Uterus (tissue), 4 donors: Measurements from ENCODE around the gene CCDC127. TPM values are rescaled to one million over a fixed set of nuclear protein-coding genes. Genes with fewer than 3 reads are reported as not detected.
"Not testable (repeated sequence)": the region's sequence is repeated elsewhere in the genome, so short reads cannot be mapped to it uniquely, and the experiment has no call there.

ENCODE experiments used
- DNase-seq, 2 donors: peaks; one replicate each; pipeline ENCODE4 v3.0.0-alpha.2; 2019 to 2020
- H3K27ac ChIP-seq, 2 donors: fragments of 200-600 bp; sonication (generic); 1 replicate in 1 of 2; 2 replicates in 1 of 2; pipeline ENCODE4 v1.5.1; 2016 to 2018
- H3K27me3 ChIP-seq, 2 donors: fragments of 200-600 bp; sonication (generic); one replicate each; pipeline ENCODE4 v1.5.1; 2018 to 2019; ENCODE audit warnings: control low read depth in 1 of 2
- H3K36me3 ChIP-seq, 2 donors: fragments of 200-600 bp; sonication (generic); one replicate each; pipeline ENCODE4 v1.5.1; 2019; ENCODE audit warnings: control low read depth in 1 of 2
- H3K4me1 ChIP-seq, 2 donors: fragments of 200-600 bp; sonication (generic); one replicate each; pipeline ENCODE4 v1.5.1; 2018 to 2019; ENCODE audit warnings: control low read depth in 1 of 2
- H3K4me3 ChIP-seq, 2 donors: fragments of 200-600 bp; sonication (generic); 1 replicate in 1 of 2; 2 replicates in 1 of 2; pipeline ENCODE4 v1.5.1; 2018 to 2019; ENCODE audit warnings: mild to moderate bottlenecking in 1 of 2
- H3K9me3 ChIP-seq, 2 donors: fragments of 200-600 bp; sonication (generic); one replicate each; pipeline ENCODE4 v1.5.1; 2019; ENCODE audit warnings: control low read depth in 1 of 2
- POLR2A ChIP-seq, 2 donors: fragments of 450-650 bp; IDR thresholded peaks; one replicate each; pipeline ENCODE4 v1.6.1; 2016; ENCODE audit warnings: antibody characterized with exemption in 2 of 2, mild to moderate bottlenecking in 1 of 2, moderate library complexity in 1 of 2
- intact Hi-C: fragments of 100-400 bp; cut with DNase I; formaldehyde crosslinking; loops from one replicate; pipeline ENCODE4 v1.15.1; 2023; ENCODE audit warnings: low total_unique reads
- total RNA-seq, 4 donors: library from RNA; depleted of rRNA in 3 of 4; stranded (reverse); fragments of >200 nt in 3 of 4; gene quantifications; one replicate each; pipeline versions ENCODE4 v1.1.0 to v1.2.4, GENCODE V29; 2014 to 2023
- TF ChIP-seq, protein P1 (sequence below), 4 experiments: fragments of 200-600 bp in 2 of 4; fragments of 450-650 bp in 2 of 4; sonication (generic) in 2 of 4; IDR thresholded peaks; one replicate each; pipeline ENCODE4 v1.5.1; 2016 to 2019; ENCODE audit warnings: antibody characterized with exemption in 4 of 4, mild to moderate bottlenecking in 2 of 4, moderate library complexity in 1 of 4
- donor health status: DM: yes; HTN: yes; CAD: no.

CCDC127 gene
- total RNA-seq, 4 donors from 2014 or later, result 2.6 to 10.2 (median 6.0) TPM

- intact Hi-C loops, H3K4me1 ChIP-seq, H3K9me3 ChIP-seq, DNase-seq, H3K27ac ChIP-seq, H3K27me3 ChIP-seq, H3K36me3 ChIP-seq, H3K4me3 ChIP-seq: not testable (repeated sequence)
Measured at GRCh38 chr5:241045-241669, 23.2 kb upstream of the CCDC127 start.

- H3K27me3 ChIP-seq, intact Hi-C loops, DNase-seq, H3K4me1 ChIP-seq, H3K27ac ChIP-seq, H3K36me3 ChIP-seq, H3K9me3 ChIP-seq, H3K4me3 ChIP-seq: not testable (repeated sequence)
Measured at GRCh38 chr5:240550-240949, 22.6 kb upstream of the CCDC127 start.

DNA sequence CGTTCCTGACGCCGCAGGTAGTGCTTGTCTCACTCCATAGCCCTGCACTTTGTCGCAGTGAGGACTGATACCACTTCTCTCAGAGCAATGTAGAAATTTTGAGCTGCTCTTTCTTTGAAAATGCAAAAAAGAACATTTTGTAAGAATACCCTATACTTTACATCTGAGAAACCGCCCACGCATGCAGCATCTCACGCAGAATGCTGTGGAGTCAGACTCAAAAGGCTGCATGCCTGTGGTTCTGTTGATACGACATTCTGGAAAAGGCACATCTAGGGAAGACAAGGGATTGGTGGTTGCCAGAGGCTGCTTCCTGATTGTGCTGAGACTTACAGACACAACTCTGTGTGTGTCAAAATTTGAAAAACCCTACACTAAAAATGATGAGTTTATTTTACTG, 20.0 kb upstream of the CCDC127 start:
- H3K9me3 ChIP-seq, H3K27ac ChIP-seq, H3K4me1 ChIP-seq, H3K36me3 ChIP-seq, DNase-seq, intact Hi-C loops, H3K4me3 ChIP-seq, H3K27me3 ChIP-seq: not testable (repeated sequence)

DNA sequence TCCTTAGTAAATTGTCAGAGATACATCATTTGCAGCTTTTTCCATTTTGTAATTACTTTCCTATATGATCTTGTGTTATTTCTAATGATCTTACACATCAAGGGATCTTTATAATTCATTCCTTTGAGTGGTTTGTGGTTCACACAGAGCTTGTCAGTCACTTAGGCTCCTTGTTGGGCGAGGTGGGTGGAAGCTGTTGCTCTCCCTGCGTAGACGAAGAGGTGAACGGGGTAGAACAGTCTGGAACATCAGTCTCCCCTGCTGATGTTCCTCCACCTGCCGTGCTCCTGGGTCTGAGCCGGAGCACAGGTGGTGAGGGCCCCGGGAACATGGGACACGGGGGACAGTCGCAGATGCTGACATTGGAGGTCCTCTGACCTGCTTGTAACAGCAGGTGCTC, 17.6 kb upstream of the CCDC127 start:
- H3K27ac ChIP-seq, H3K9me3 ChIP-seq, H3K27me3 ChIP-seq, intact Hi-C loops, DNase-seq, H3K4me3 ChIP-seq, H3K4me1 ChIP-seq, H3K36me3 ChIP-seq: not testable (repeated sequence)

DNA sequence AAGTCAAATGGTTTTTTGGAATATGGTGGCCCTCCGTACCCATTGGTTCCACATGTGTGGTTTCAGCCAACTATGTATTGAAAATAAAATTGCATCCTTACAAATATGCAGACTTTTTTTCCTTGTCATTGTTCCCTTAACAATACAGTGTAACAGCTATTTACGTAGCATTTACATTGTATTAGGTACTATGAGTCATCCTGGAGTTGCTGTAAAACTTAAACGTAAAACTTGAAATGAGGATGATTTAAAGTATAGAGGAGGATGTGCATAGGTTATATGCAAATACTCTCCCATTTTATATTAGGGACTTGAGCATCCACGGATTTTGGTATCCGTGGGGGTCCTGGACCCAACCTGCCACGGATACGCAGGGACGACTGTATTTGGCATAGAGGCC, 16.5 kb upstream of the CCDC127 start:
- intact Hi-C loops, result no loop called here
- DNase-seq, result no peak
- H3K36me3 ChIP-seq, result no peaks in the 10 kb centered on the region

GRCh38 chr5:233426-233825, 15.5 kb upstream of the CCDC127 start:
- H3K4me3 ChIP-seq, H3K27me3 ChIP-seq, H3K4me1 ChIP-seq, intact Hi-C loops, DNase-seq, H3K36me3 ChIP-seq, H3K9me3 ChIP-seq, H3K27ac ChIP-seq: not testable (repeated sequence)

More for the DNA sequence above, 16.5 kb upstream of the CCDC127 start:
- Histone ChIP-seq H3K27ac (no peak overlapping the region), H3K4me3 (no peak overlapping the region), H3K4me1 (no peaks in the 10 kb centered on the region), H3K9me3 (no peaks in the 10 kb centered on the region), H3K27me3 (no peaks in the 10 kb centered on the region)
- no peak for TF ChIP-seq POLR2A (IDR thresholded peaks at IDR 0.05)
- TF ChIP-seq, protein P1, sequence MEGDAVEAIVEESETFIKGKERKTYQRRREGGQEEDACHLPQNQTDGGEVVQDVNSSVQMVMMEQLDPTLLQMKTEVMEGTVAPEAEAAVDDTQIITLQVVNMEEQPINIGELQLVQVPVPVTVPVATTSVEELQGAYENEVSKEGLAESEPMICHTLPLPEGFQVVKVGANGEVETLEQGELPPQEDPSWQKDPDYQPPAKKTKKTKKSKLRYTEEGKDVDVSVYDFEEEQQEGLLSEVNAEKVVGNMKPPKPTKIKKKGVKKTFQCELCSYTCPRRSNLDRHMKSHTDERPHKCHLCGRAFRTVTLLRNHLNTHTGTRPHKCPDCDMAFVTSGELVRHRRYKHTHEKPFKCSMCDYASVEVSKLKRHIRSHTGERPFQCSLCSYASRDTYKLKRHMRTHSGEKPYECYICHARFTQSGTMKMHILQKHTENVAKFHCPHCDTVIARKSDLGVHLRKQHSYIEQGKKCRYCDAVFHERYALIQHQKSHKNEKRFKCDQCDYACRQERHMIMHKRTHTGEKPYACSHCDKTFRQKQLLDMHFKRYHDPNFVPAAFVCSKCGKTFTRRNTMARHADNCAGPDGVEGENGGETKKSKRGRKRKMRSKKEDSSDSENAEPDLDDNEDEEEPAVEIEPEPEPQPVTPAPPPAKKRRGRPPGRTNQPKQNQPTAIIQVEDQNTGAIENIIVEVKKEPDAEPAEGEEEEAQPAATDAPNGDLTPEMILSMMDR (IDR thresholded peaks at IDR 0.05), result no peak

GRCh38 chr5:231661-232060, 13.7 kb upstream of the CCDC127 start:
- Histone ChIP-seq H3K27ac (no peak overlapping the region), H3K4me1 (no peaks in the 10 kb centered on the region), H3K4me3 (no peak overlapping the region), H3K36me3 (no peaks in the 10 kb centered on the region), H3K9me3 (no peaks in the 10 kb centered on the region), H3K27me3 (no peaks in the 10 kb centered on the region)
- intact Hi-C loops, result no loop called here
- DNase-seq, result no peak
- TF ChIP-seq, protein P1 (IDR thresholded peaks at IDR 0.05), result no peak
- TF ChIP-seq POLR2A (IDR thresholded peaks at IDR 0.05), result no peak

DNA sequence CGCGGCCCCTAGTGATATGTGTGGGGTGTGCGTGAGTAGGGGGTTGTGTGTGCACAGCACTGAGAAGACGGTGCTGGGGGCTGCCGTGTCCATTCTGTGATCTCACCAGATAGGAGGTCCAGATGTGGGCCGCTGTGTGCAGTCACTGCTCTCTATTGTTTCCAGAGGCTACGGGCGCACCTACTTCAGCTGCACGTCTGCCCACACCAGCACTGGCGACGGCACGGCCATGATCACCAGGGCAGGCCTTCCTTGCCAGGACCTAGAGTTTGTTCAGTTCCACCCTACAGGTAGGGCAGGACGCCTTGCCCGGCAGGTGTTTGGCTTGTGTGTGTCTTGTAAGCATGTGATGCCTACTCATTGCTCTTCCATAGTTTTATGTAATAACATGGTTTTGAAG, 12.8 kb upstream of the CCDC127 start:
- Histone ChIP-seq H3K4me1 (no peaks in the 10 kb centered on the region), H3K4me3 (no peak overlapping the region), H3K27ac (no peak overlapping the region), H3K36me3 (no peaks in the 10 kb centered on the region), H3K9me3 (no peaks in the 10 kb centered on the region), H3K27me3 (no peaks in the 10 kb centered on the region)
- intact Hi-C loops, result no loop called here
- no peak for DNase-seq
- no peak for TF ChIP-seq POLR2A (IDR thresholded peaks at IDR 0.05)
- TF ChIP-seq, protein P1 (IDR thresholded peaks at IDR 0.05), result no peak
